Esophagus squamous epithelium (tissue), 5 donors: Measurements from ENCODE around the gene PLPP4. TPM values are rescaled to one million over a fixed set of nuclear protein-coding genes. Genes with fewer than 3 reads are reported as not detected.
A peak's percentile ranks its signal among the peaks of the same experiment; 100 is the strongest.
"Not testable (repeated sequence)": the region's sequence is repeated elsewhere in the genome, so short reads cannot be mapped to it uniquely, and the experiment has no call there.

Experiments
- DNase-seq: peaks from one replicate; lab custom pipeline; 2025; lab: John Stamatoyannopoulos, UW
- H3K27ac ChIP-seq, 4 donors: fragments of 200-600 bp; sonication (generic); one replicate each; pipeline ENCODE4 v1.5.1; 2016 to 2019; ENCODE audit warnings: mild to moderate bottlenecking in 1 of 4
- H3K27me3 ChIP-seq, 4 donors: fragments of 200-600 bp; sonication (generic); 1 replicate in 3 of 4; 2 replicates in 1 of 4; pipeline versions ENCODE4 v1.5.1 to v1.6.0; 2017 to 2021; ENCODE audit warnings: antibody characterized with exemption in 1 of 4
- H3K36me3 ChIP-seq, 3 donors: fragments of 200-600 bp; sonication (generic); one replicate each; pipeline ENCODE4 v1.5.1; 2016 to 2019
- H3K4me1 ChIP-seq, 3 donors: fragments of 200-600 bp; sonication (generic); one replicate each; pipeline ENCODE4 v1.5.1; 2017 to 2019
- H3K4me3 ChIP-seq, 4 donors: fragments of 200-600 bp; sonication (generic); 1 replicate in 3 of 4; 2 replicates in 1 of 4; pipeline ENCODE4 v1.5.1; 2016 to 2019; ENCODE audit warnings: mild to moderate bottlenecking in 2 of 4, moderate library complexity in 1 of 4
- H3K9me3 ChIP-seq, 3 donors: fragments of 200-600 bp; sonication (generic); one replicate each; pipeline ENCODE4 v1.5.1; 2016 to 2019
- POLR2A ChIP-seq, 4 donors: fragments of 450-650 bp; IDR thresholded peaks; one replicate each; pipeline ENCODE4 v1.6.1; 2017; ENCODE audit warnings: antibody characterized with exemption in 4 of 4, mild to moderate bottlenecking in 4 of 4, moderate library complexity in 3 of 4
- WGBS, 2 donors: methylation state at CpG; one replicate each; pipeline ENCODE4 v1.1.5; 2018; 5-methylcytosine and 5-hydroxymethylcytosine counted together
- intact Hi-C: fragments of 100-400 bp; cut with DNase I; formaldehyde crosslinking; loops from one replicate; pipeline ENCODE4 v1.15.0; 2022
- total RNA-seq, 4 donors: library from RNA; depleted of rRNA; stranded (reverse); fragments of >200 nt; gene quantifications; one replicate each; pipeline ENCODE4 v1.1.0, GENCODE V29; 2016
- TF ChIP-seq, protein P1 (sequence below), 6 experiments: fragments of 450-650 bp in 4 of 6; fragments of 200-600 bp in 2 of 6; sonication (generic) in 2 of 6; IDR thresholded peaks; one replicate each; pipeline ENCODE4 v1.5.1; 2016 to 2019; ENCODE audit warnings: antibody characterized with exemption in 6 of 6, mild to moderate bottlenecking in 4 of 6, moderate library complexity in 4 of 6
- donor health status: DM: yes; HTN: yes; CAD: no.

Gene PLPP4
- total RNA-seq, 4 donors from 2014 or later, result 0.38 to 0.49 TPM; not detected in 2

DNA sequence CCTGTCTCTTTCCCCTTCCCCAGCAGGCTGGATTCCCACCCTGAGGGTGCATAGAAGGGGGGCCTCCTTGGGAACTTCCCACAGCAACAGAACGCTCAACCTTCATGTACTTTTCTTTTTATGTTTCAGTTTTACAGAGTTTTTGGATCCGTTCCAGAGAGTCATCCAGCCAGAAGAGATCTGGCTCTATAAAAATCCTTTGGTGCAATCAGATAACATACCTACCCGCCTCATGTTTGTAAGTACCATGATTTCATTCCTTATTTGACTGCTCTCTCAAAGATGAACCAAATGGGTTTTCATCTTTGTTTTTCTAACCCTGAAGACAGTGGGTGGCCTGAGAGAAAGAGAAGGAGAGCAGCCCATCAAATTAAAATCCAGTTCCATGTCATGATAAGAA, 46.7 kb downstream of the PLPP4 start:
- no peaks in the 10 kb centered on the region for H3K9me3 ChIP-seq
- 40 to 51% methylated on average over 3 of the region's 3 CpGs for WGBS, 2 donors
- intact Hi-C loops, result no loop called here
- TF ChIP-seq, protein P1, sequence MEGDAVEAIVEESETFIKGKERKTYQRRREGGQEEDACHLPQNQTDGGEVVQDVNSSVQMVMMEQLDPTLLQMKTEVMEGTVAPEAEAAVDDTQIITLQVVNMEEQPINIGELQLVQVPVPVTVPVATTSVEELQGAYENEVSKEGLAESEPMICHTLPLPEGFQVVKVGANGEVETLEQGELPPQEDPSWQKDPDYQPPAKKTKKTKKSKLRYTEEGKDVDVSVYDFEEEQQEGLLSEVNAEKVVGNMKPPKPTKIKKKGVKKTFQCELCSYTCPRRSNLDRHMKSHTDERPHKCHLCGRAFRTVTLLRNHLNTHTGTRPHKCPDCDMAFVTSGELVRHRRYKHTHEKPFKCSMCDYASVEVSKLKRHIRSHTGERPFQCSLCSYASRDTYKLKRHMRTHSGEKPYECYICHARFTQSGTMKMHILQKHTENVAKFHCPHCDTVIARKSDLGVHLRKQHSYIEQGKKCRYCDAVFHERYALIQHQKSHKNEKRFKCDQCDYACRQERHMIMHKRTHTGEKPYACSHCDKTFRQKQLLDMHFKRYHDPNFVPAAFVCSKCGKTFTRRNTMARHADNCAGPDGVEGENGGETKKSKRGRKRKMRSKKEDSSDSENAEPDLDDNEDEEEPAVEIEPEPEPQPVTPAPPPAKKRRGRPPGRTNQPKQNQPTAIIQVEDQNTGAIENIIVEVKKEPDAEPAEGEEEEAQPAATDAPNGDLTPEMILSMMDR (IDR thresholded peaks at IDR 0.05), result no peak
- no peak for TF ChIP-seq POLR2A (IDR thresholded peaks at IDR 0.05)
- DNase-seq, result no peak
- no peaks in the 10 kb centered on the region for H3K27me3 ChIP-seq
- no peak overlapping the region for H3K27ac ChIP-seq
- peaks cover 0 to 17% (median 6%) of the 10 kb centered on the region in 3 donors for H3K4me1 ChIP-seq
- no peaks in the 10 kb centered on the region for H3K36me3 ChIP-seq
- no peak overlapping the region for H3K4me3 ChIP-seq

DNA sequence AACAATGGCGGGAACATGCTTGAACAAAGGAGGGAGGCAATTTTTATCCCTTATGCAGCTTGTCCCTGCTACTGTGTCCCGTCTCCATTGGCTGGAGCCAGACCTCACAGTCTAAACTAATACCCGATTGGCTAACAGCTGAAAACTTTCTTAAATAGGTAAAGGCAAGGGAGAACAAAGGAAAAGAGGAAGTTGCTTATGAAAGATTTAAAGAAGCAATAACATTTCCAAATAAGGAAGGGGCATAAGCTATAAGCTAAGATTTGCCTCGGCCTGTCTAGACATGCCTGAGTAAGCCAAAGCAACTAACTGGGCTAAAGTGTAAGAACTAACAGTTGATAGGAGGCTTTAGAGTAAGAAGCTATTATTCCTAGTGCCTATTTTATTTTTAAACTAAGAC, 47.2 kb downstream of the PLPP4 start:
- H3K4me1 ChIP-seq, result peaks cover 0 to 17% (median 6%) of the 10 kb centered on the region in 3 donors
- H3K36me3 ChIP-seq, H3K27me3 ChIP-seq, H3K9me3 ChIP-seq, DNase-seq, intact Hi-C loops, H3K4me3 ChIP-seq: not testable (repeated sequence)
- WGBS, 2 donors, result 38% methylated on average over 4 of the region's 4 CpGs
- H3K27ac ChIP-seq, result peak overlapping the region in 1 of 4 donors; percentile 51

DNA sequence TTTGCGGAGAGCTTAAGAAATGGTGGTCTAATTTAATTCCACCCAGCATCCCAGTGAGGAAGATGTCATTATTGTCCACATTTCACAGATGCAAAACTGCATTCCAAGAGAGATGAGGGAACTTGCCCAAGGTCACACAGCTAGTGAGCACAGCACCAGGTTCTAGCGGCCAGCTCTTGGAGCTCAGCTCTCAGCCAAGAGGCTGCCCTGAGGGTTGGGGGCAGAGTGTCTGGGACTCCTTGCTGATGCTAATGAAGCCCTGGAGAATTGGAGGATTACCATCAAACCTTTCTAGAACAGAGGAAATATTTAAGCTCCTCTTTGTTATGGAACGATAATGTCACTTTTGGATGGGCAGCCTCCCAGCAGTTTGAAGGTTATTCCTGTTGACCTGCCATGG, 48.0 kb downstream of the PLPP4 start:
- H3K4me1 ChIP-seq, result peaks cover 0 to 17% (median 6%) of the 10 kb centered on the region in 3 donors
- peak overlapping the region in 1 of 4 donors; percentile 51 for H3K27ac ChIP-seq
- TF ChIP-seq POLR2A (IDR thresholded peaks at IDR 0.05), result no peak
- TF ChIP-seq, protein P1 (IDR thresholded peaks at IDR 0.05), result no peak
- no peaks in the 10 kb centered on the region for H3K27me3 ChIP-seq
- intact Hi-C loops, result no loop called here
- H3K4me3 ChIP-seq, result no peak overlapping the region
- H3K36me3 ChIP-seq, result no peaks in the 10 kb centered on the region
- 67 to 77% methylated on average over 2 to 3 of the region's 3 CpGs for WGBS, 2 donors
- H3K9me3 ChIP-seq, result no peaks in the 10 kb centered on the region
- no peak for DNase-seq

DNA sequence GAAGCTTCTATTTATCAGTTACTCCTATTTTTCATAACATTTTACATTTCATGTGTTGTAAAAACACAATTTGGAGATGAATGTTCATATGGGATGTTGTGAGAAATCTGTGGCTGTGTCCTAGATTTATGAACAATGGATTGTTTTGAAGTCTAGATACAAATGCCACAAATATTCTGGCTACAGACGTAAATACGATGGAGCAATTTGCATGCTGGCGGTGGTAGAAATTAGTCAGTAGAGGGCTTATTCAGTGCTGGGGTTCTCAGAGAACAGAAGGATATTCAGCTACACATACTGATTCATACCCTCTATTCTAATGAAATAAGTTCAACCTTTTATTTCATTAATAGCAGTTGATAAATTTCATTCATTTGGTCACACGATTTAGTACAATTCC, 48.8 kb downstream of the PLPP4 start:
- H3K4me3 ChIP-seq, result no peak overlapping the region
- no peak for TF ChIP-seq POLR2A (IDR thresholded peaks at IDR 0.05)
- TF ChIP-seq, protein P1 (IDR thresholded peaks at IDR 0.05), result no peak

DNA sequence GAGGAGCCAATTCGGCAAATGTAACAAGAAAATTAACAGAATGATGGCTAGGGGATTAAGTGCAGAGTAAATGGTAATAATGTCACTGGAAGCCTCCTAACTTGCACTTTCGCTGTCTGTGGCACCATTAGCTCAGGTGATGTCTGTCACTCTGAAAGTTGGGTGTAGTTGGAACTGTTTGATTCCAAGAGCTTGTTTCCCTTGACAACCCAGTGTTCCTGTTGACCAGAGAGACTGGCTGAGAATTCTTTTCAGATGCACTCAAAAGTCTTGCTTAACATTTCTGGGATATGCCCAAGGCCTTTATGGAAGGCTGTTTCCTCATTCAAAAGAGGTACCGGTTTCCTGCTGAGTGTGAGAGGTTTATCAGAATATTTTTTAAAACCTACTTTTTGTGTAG, 49.6 kb downstream of the PLPP4 start:
- H3K4me1 ChIP-seq, result peaks cover 0 to 17% (median 6%) of the 10 kb centered on the region in 3 donors
- no peaks in the 10 kb centered on the region for H3K36me3 ChIP-seq
- no peaks in the 10 kb centered on the region for H3K27me3 ChIP-seq
- WGBS, 2 donors, result 67 to 68% methylated on average over 3 of the region's 3 CpGs
- TF ChIP-seq, protein P1 (IDR thresholded peaks at IDR 0.05), result no peak
- no peak for TF ChIP-seq POLR2A (IDR thresholded peaks at IDR 0.05)
- intact Hi-C loops, result no loop called here
- H3K4me3 ChIP-seq, result no peak overlapping the region
- H3K27ac ChIP-seq, result no peak overlapping the region
- no peak for DNase-seq
- H3K9me3 ChIP-seq, result no peaks in the 10 kb centered on the region

More for the DNA sequence above, 48.8 kb downstream of the PLPP4 start:
- no peaks in the 10 kb centered on the region for H3K27me3 ChIP-seq
- H3K9me3 ChIP-seq, result no peaks in the 10 kb centered on the region
- 82 to 87% methylated on average over 4 of the region's 4 CpGs for WGBS, 2 donors
- intact Hi-C loops, result no loop called here
- no peaks in the 10 kb centered on the region for H3K36me3 ChIP-seq
- peaks cover 0 to 17% (median 6%) of the 10 kb centered on the region in 3 donors for H3K4me1 ChIP-seq
- no peak for DNase-seq
- H3K27ac ChIP-seq, result no peak overlapping the region

DNA sequence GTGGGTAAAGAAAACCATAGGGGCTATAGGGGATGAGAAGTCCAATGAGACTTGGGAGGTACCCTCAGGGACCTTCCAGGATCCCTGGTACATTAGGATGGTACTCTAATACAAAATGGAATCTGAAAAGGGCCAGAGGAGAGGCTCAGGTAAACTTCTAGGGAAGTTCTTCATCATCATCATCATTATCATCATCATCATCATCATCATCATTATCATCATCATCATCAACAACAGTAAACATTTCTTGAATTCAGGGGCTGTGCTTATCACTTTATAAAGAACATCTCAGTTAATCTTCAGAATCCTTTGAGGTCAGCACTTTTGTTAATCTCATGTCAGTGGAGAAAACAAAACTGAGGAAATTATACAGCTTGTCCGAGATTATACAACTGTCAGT, 50.1 kb downstream of the PLPP4 start:
- H3K27ac ChIP-seq, result no peak overlapping the region
- no peak overlapping the region for H3K4me3 ChIP-seq
- no peaks in the 10 kb centered on the region for H3K9me3 ChIP-seq
- intact Hi-C loops, result no loop called here
- no peaks in the 10 kb centered on the region for H3K27me3 ChIP-seq
- peaks cover 0 to 17% (median 6%) of the 10 kb centered on the region in 3 donors for H3K4me1 ChIP-seq
- H3K36me3 ChIP-seq, result no peaks in the 10 kb centered on the region
- no peak for TF ChIP-seq POLR2A (IDR thresholded peaks at IDR 0.05)
- TF ChIP-seq, protein P1 (IDR thresholded peaks at IDR 0.05), result no peak
- WGBS, 2 donors, result 75 to 92% methylated on average over 1 of the region's 1 CpG
- no peak for DNase-seq
